Measurements from ENCODE around the gene PSMB7. TPM values are rescaled to one million over a fixed set of nuclear protein-coding genes. Genes with fewer than 3 reads are reported as not detected.
A peak's percentile ranks its signal among the peaks of the same experiment; 100 is the strongest.

Gene PSMB7
- total and polyA plus RNA-seq, 2 of the 13 experiments (the other 11 are each of a cell fraction or from before 2014, with no cell fraction given) = 259 to 291 TPM

GRCh38 chr9:124386201-124386600, 29.0 kb downstream of the PSMB7 start (continued):
- peak; percentile 61; the same call in 1 of the 2 replicates for TF ChIP-seq ZMAT3 (CRISPR knock-in tag; conservative IDR thresholded peaks at IDR 0.05)
- 0 out of 2 replicates have a peak, but pooled peaks have one; percentile 40 for TF ChIP-seq ZFP1 (CRISPR knock-in tag; IDR thresholded peaks at IDR 0.05)
- no peak for TF ChIP-seq ZNF598 (CRISPR knock-in tag; IDR thresholded peaks at IDR 0.05; ENCODE audit: borderline replicate concordance)
- no peak for TF ChIP-seq ZNF318 (CRISPR knock-in tag; IDR thresholded peaks at IDR 0.05)
- 0 out of 2 replicates have a peak, but pooled peaks have one; percentile 69 for TF ChIP-seq TFE3 (CRISPR knock-in tag; IDR thresholded peaks at IDR 0.05)
- no peak for TF ChIP-seq ZBTB37 (CRISPR knock-in tag; IDR thresholded peaks at IDR 0.05)
- TF ChIP-seq ZNF264 (CRISPR knock-in tag; IDR thresholded peaks at IDR 0.05) = peak; percentile 77; the same call in 1 of the 2 replicates
- no peak; the same call in 1 of the 2 replicates for TF ChIP-seq DR1 (CRISPR knock-in tag; IDR thresholded peaks at IDR 0.05)
- no peak for TF ChIP-seq EED (CRISPR knock-in tag; IDR thresholded peaks at IDR 0.05)
- TF ChIP-seq ZSCAN29 (CRISPR knock-in tag; conservative IDR thresholded peaks at IDR 0.05) = 0 out of 2 replicates have a peak, but pooled peaks have one; percentile 39
- no peak for TF ChIP-seq LBX2 (CRISPR knock-in tag; IDR thresholded peaks at IDR 0.05; ENCODE audit: borderline replicate concordance)
- TF ChIP-seq RARG (CRISPR knock-in tag; IDR thresholded peaks at IDR 0.05; ENCODE audit: low read depth) = no peak; the same call in 1 of the 2 replicates
- no peak for TF ChIP-seq FUBP1 (CRISPR knock-in tag; IDR thresholded peaks at IDR 0.05; ENCODE audit: borderline replicate concordance)
- no peak for TF ChIP-seq ZNF75D (CRISPR knock-in tag; IDR thresholded peaks at IDR 0.05; ENCODE audit: borderline replicate concordance)
- no peak for TF ChIP-seq ARID2 (CRISPR knock-in tag; IDR thresholded peaks at IDR 0.05; ENCODE audit: borderline replicate concordance)
- no peak for TF ChIP-seq CBX1 (IDR thresholded peaks at IDR 0.05; ENCODE audit: low read depth)
- no peak for TF ChIP-seq ZNF20 (CRISPR knock-in tag; IDR thresholded peaks at IDR 0.05)
